ENCODE data around the gene NEK4. TPM values are rescaled to one million over a fixed set of nuclear protein-coding genes. Genes with fewer than 3 reads are reported as not detected.

The NEK4 gene
- polyA plus RNA-seq (ENCODE audit: insufficient read length): 9.9 TPM

DNA sequence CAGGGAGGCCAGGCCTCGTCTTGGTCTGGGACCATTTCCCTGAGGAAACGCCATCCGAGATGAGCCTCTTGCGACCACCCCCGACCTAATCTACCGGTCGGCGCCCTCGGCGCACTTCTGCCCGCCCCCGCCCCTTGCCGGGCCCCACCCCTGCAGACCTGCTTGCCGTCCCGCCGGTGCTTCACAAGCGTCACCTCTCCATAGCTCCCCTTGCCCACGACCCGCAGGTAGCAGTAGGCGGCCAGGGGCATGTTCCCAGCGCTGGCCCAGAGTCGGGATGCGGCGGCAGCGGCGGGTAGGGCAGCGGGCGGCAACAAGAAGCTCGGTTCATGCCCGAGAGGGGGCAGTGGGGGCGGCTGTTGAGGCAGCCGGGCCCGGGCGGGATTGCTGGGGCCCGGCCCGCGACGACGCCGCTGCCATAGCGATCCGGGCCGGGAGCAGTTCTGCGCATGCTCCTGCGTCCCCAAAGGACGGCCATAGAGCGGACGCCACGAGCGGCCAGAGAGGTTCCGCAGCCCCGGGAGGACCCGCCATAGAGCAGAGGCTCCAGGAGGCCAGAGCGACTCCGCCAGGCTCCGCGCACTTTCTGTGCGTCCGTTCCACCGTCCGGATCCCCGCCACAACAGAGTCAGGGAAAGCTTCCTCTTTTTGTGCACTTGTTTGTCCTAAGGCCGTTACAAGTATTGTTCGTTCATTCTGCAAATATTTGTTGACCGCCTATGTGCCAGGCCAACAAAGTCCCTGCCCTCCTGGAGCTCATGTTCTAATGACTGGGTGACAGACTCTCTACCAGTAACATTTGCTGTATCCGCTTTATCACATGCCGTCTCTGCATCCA, at the start of gene NEK4:
NEK4 (minus strand) TSS at position 445 of the 838 bp plus-strand sequence; CDS start at position 251, 194 bp downstream.
- DNase-seq (ENCODE audit: low read depth): peak; percentile 75

DNA sequence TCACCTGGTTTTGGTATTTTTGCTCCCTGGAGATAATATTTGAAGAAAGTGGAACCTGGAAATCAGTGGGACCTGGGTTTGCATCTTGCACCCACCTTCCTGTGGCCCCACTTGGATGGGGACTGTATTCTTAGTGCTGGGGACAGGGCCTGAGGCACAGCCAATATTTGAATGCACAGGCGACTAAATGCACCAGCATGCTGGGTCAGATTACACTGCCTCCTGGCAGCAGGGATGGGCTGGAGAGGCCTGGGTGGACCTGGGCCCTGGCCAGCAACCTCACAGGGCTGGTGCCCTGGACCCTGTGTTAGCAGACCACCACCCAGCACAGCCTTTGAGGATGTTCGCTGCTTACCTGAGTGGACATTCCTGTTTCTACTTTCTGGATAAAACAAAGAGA, 49.2 kb upstream of the NEK4 start:
- DNase-seq (ENCODE audit: low read depth): no peak

DNA sequence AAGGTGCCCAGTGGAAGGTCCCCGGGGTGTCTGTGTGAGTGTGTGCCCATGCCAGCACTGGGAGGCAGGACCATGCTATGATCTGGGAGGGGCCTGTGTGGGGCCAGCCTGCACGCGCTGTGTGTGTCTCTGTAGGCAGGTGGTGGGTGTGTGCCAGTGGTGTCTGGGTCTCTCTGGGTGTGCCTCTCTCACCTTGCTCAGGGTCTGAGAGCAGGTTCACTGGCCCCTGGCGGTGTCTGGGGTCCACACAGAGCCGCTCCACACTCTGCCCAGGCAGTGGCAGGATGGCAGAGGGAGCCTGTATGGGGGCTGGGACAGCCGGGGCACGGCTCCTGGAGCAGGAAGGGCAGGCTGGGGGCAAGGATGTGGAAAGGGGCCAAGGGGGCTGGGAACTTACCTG, 47.1 kb upstream of the NEK4 start:
- DNase-seq (ENCODE audit: low read depth): no peak

DNA sequence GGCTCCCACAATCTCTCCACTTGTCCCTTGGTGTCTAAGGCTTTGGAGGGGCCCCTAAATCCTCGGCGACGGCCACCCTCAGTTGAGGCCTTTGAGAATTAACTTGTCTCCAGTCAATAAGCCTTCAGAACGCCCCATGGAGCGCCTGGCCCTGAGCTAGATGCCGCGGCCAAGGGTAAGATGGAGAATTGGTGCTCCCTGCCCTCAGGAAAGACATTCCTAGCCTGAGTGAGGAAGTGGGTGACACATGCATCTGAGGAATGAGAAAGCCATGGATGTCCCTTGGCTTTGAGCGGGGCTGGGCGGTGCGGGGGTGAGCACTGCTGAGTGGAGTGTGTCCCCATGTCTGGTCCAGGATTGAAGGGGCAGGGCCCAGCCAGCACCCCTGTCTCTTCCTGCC, 46.5 kb upstream of the NEK4 start:
- no peak for DNase-seq (ENCODE audit: low read depth)

DNA sequence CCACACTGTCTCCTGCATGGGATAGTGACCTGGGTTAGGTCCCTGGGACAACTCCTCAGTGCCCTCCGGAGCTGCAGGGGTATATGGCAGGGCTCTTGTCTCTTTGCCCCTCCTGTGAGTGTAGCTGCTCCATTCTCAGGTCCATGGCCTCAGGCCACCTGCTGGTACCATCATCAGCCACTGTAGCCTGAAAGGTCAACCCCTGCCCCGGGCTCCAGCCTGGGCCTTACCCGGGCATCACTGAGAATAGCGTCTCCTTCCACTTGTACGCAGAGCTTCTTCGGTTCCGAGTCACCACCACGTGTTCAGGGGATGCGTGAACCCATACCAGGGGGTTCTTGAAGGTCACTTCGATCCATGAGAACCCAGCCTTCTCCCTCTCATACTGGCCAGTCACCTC, 45.9 kb upstream of the NEK4 start:
- DNase-seq (ENCODE audit: low read depth): no peak

DNA sequence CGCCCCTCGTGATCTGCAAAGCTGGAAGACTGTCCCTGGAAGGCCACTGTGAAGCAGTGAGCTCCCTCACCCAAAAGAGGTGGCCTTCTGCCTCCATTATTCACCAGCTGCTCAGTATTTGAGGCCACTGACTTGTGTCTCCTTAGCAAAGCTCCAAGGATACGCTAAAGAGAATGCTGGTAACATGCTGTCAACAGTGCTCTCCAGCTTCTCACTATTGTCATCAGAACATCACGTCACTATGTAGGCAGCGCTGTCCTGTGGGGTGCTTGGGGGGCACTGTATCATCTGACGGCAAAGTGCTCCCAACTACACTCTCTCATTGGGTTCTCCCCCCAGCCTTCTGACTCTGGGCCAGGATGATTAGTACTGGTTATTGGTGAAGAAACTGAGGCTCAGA, 45.5 kb upstream of the NEK4 start:
- no peak for DNase-seq (ENCODE audit: low read depth)

DNA sequence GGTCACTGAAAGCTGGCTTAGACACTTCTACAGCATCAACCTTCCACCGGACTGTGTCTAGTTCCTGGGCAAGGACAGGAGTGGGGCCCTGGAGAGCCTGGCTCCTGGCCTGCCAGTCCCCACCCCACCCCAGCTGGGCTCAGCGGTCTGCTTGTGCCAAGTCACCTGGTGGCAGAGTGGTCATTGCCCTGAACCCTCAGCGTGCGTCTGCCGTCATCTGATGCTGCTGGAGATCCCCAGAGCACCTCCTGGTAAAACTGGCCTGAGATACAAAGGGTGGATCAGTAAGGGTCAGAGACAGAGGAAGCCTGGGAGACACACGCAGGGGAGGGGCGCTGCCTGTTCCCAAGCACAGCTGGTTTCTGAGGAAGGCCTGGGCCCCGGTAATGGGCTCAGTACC, 43.1 kb upstream of the NEK4 start:
- no peak for DNase-seq (ENCODE audit: low read depth)

DNA sequence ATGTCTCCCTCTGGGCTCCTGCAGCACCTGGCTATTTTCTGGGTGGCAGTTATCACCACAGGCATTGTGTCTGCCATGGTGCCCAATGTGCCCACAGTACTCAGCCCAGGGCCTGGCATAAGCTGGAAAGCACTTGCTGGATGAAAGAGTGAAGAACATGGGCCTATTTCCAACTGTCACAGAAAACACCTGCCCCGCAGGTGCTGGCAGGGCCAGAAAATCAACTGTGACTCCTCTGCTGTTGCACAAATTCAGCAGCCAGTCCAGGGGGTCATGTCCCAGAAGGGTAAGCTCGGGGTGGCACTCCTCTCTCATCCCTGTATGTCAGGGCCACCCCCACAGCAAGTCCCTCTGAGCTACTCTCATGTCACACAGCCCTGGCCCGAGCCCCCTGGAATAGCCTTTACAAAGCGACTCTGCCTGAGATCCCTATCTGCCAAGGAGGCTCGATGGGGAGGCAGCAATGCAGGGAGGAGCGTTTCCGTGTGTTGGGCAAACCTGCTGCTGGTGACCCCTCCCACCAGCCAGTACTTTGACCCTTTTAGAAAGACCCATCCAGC, 40.8 kb upstream of the NEK4 start:
- no peak for DNase-seq (ENCODE audit: low read depth)

DNA sequence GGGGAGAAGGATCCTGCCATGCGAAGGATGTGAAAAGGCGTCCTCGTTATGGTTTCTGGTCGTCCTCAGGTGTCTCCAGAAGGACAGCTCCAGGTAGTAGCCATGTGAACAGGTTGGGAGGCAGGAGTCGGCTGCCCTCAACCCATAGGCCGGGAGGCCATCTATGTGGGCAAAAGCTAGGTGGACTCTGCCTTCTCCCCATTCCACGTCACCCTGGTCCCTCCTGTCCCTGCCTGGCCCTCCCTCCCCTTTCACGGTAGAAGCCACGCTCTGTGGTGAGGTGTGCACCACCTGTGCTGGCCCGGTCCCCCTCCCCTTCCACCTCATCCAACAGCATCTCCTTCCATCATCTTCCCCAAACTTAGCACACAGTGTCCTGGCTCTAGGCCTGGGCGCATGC, 40.2 kb upstream of the NEK4 start:
- DNase-seq (ENCODE audit: low read depth): no peak

DNA sequence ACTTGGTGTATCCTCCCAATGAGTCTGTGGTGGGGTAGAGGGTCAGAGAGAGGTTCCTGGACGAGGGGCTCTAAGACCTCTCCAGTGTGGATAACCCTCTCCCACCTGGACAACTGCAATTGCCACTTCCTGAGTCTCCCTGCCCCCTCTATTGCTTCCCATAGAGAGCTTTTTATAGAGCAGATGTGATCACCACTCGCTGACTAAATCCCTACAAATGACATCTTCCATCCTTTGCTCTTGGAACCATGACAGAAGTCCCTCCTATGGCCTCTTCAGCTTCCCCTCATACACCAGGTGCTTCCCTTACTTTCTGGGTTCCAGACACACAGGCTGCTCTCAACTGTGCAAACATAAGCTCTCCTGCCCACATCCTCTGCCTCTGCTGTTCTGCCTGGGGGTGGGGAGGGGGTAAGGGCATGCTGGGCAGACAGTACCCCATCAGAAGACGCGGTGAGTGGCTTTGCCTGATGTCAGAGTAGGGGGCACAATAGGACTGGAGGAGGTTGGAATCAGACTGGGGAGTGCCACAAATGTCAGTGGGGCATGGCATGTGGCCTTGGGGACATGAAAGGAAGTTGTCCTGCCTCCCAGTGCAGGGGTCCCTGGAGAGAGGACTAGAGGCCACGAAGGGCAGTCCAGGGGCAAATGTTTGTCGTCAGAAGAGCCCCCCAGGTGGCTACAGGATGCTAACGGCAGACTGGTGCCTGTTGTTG, 39.1 kb upstream of the NEK4 start:
- DNase-seq (ENCODE audit: low read depth): no peak

DNA sequence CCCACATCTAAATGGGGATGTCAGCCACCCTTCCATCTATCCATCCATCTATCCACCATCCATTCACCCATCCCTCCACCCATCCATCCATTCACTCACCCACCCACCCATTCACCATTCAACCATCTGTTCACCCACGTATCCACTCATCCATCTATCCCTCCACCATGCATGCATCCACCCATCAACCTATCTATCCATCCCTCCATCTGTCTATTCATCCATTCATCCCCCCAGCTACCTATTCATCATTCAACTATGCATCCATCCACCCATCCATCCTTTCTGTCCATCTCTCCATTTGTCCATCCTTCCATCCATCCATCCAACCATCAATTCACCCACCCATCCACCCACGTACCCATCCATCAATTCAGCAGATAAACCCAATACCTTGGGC, 38.4 kb upstream of the NEK4 start:
- DNase-seq (ENCODE audit: low read depth): no peak

DNA sequence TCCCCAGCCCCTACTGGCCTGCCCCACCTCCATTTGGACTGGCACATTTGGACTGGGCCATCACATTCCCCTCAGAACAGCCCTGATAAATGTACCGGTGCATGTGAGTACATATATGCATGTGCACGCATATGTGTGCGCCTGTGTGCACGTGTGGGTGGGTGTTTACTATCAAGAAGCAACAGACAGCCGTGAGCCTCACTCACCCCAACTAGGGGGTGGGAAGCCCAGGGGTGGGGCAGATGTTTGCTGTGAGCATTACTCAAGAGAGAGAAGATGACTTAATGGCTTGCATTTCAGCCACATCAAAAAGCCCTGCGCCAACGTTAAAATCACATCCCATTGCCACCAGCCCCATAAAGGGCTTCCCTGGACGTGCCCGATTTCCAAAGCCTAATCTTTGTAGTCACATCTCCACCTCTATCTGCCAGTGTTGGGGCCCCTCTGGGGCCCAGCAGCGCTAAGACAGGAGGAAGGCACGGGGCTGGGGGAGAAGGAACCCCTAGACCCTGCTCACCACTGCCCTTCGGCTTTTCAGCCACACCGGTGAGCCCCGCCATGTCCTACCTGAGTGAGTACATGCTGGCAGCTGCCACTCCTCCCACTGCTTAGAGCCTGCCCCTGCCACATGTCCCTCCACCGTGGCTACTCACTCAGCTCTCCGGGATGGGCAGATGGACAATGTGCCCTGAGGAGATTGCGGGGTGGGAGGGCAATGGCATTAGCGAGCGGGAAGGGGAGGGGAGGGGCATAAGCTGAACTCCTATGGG, 34.7 kb upstream of the NEK4 start:
- DNase-seq (ENCODE audit: low read depth): no peak

DNA sequence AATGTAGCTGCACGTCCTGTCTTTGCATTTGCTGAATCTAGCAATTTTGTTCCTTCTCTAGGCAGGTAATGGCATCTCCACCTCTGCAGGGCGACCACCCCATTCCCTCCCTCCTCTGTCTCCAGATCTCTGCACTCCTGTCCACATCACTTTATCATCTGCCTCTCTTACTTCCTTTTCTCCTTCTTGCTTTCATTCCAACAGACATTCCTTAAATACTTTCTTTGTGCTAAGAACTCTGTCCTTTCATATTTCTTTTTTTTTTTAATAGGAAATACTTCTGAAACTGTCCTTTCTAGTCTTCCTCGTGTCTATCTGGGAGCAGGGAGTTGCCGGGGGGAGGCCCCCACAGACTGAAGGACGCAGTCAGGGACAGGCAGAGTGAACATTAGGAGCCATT, 31.1 kb upstream of the NEK4 start:
- DNase-seq (ENCODE audit: low read depth): no peak

DNA sequence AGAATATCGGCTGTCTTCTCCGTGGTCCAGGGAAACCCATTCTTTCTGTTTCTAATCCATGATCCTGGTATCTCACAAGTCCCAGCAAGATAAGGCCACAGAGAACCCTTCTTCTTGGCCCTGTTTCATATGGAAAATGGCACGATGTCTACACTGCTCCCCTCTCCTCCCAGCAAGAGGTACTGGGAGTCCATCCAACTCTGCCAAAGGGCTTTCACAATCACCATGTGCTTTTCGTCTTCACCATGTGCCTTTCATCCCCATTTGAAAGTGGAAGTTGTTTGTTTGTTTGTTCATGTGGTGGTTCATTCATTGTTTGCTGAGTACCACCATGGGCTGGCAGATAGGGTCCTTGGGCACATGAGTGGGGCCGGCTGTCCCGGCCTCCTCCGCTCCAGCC, 29.3 kb upstream of the NEK4 start:
- DNase-seq (ENCODE audit: low read depth): no peak

DNA sequence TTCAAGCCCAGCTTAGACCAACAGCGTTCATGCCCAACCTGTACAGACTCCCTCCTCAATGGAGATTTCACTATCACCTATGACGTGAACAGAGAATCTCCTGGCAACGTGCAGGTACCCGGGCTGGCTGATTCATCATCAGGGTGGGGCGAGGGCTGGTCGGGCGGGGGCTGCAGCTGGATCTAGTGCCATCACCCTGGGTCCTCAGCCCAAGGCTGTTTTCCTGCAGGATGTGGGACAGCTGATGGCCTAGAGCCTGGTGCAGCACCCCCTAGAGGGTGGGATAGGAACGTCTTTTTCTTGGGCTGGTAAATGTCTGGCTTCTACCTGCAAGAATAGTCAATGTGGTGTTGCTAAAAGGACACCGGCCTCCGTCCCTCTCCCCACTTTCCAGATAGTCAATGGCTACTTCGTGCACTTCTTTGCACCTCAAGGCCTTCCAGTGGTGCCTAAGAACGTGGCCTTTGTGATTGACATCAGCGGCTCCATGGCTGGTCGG, 28.3 kb upstream of the NEK4 start:
- no peak for DNase-seq (ENCODE audit: low read depth)

DNA sequence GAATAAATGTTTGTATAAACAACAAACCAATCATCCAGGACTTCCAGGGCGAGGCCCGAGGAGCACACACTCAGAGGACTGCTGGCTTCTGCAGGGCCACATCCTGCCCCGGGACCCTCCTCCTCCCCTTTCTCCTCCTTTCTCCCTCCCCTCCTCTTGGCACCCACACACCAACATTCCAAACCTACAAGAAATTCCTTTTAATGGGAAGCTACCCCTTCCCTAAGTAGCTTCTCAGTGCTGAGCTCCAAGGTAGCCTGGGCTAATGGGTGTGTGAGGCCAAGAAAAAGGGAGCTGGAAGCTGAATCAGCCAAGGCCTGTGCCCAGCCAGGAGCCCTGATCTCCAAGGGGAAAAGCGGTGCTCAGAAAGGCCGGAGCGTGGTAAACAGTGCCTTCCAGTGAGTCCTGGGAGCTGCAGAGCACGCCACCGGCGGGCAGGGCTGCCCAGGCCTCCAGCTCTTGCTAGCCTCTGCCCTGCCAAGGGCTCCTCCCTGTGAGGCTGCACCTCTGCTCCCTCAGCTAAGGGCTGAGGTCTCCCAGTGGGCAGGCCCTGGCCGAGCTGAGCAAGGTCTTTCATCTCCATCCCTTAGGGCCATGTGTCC, 27.7 kb upstream of the NEK4 start:
- DNase-seq (ENCODE audit: low read depth): no peak

DNA sequence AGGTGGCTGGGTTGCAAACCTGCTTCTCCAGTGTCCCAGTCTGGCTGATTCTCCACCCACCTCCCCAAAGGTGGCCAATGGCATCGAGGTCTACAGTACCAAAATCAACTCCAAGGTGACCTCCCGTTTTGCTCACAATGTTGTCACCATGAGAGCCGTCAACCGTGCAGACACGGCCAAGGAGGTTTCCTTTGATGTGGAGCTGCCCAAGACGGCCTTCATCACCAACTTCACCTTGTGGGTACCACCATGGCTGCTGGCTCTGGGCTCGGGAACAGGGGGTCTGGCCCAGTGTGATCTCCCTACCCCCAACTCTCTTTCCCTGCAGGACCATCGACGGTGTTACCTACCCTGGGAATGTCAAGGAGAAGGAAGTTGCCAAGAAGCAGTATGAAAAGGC, 25.7 kb upstream of the NEK4 start:
- no peak for DNase-seq (ENCODE audit: low read depth)

DNA sequence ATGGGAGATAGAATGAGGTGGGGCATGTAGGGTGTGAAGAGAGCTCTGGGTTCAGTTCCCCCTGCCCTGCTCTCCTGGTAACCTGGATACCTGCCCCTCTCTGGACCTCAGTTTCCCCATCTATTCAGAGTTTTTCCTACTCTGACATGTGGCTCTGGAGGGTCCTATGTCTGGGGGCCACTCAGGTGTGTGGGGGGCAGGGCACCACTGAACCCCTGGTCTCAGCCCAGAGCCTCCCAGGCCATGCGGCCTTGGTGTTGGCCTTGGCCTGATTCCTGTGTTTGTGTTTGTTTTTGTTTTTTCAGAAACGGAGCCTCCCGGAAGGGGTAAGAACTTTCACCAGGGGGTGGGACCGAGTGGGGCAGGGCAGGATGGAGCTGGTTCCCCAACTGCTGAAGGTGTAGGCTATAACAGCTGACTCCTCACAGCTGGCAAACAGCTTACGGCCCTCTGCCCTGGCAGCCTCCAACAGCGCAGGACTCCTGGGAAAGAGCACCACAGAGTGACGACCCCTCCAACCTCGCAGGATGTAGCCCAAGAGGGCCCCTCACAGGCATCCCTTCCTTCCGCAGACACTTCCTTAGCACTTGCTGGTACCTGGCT, 24.7 kb upstream of the NEK4 start:
- DNase-seq (ENCODE audit: low read depth): no peak

DNA sequence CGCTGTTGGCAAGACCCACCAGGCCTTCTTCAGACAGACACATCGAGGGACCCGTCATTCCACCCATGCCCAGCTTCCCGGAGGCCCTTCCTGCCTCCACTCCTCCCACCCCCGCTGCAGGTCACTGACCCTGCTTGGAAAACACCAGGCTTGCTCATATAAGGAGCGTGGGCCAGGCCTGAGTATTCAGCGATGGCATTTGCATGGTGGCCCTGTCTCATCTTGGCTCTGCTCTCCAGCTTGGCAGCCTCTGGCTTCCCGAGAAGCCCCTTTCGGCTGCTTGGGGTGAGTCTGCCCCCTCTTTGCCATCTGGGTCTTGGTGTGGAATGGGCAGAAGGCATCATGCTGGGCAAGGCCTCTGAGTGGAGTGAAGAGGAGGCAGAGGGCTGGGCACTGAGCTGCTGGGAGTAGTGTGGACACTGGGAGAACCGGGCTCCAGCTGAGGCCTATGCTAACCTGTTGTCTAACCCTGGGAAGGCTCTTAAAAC, 23.9 kb upstream of the NEK4 start, which contains the start of gene ITIH3:
ITIH3 (plus strand) TSS at position 185 of the 488 bp plus-strand sequence; CDS start at position 193, 8 bp downstream.
- no peak for DNase-seq (ENCODE audit: low read depth)

DNA sequence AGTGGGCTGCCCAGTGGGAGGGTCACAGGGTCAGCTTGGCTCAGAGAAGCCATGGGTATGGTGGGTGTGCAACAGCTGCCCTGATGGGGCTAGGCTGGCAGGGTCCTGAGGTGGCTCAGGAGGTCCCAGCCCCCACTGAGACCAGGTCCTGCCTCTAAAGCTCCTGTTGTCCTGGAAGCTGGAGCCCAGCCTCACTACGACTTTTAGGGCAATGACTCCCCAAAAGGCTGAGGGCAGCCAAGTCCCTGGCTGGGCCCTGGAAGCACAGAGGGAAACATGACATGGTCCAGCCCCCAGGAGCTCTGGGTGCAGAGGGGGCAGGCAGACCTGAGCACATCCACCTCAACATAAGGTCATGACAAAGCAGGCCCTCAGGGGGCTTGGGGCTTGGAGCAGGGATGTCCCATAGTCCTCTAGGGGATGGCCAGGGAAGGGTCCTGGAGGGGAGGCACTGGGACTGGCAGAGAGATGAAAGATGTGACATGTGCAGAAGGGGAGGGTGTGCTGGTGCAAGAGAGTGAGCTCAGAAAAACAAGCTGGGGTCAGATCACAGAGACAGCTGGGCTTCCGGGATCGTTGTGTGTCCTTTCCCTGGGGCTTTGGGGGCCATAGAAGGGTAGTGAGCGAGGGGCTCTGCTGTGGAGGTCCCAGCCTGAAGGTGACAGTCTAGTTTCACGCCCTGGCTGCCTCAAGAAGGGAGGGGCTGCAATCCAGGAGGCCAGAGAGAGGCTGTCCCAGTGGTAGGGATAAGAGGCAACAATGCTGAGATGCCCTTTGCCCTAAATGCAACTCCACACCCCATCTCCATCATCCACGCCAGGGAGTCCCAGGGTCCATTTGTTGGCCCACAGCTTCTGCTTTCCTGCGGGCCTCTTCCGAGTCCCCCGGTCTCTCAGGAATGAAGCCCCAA, 23.2 kb upstream of the NEK4 start:
- DNase-seq (ENCODE audit: low read depth): no peak
